ENCODE results near the gene MRPL23. TPM values are rescaled to one million over a fixed set of nuclear protein-coding genes. Genes with fewer than 3 reads are reported as not detected.
A peak's percentile ranks its signal among the peaks of the same experiment; 100 is the strongest.

The MRPL23 gene
- total RNA-seq, 1 donor from 2014 or later, result 94.5 TPM

GRCh38 chr11:1932681-1933080 lies 14.5 kb upstream of the MRPL23 start:
- no peak for DNase-seq (ENCODE audit: low read depth in 2 of 2)

GRCh38 chr11:1933416-1934334 lies 13.5 kb upstream of the MRPL23 start:
- no peak for DNase-seq (ENCODE audit: low read depth in 2 of 2)

GRCh38 chr11:1934335-1935155 lies 12.6 kb upstream of the MRPL23 start:
- no peak for DNase-seq (ENCODE audit: low read depth in 2 of 2)

- no peak for DNase-seq (ENCODE audit: low read depth in 2 of 2)
Measured at GRCh38 chr11:1935156-1936071, 11.7 kb upstream of the MRPL23 start.

GRCh38 chr11:1936072-1936780 lies 10.9 kb upstream of the MRPL23 start:
- DNase-seq (ENCODE audit: low read depth in 2 of 2), result no peak

GRCh38 chr11:1936781-1937615 lies 10.1 kb upstream of the MRPL23 start:
- DNase-seq (ENCODE audit: low read depth in 2 of 2), result no peak

GRCh38 chr11:1937616-1938342 lies 9.4 kb upstream of the MRPL23 start:
- DNase-seq (ENCODE audit: low read depth in 2 of 2), result no peak

GRCh38 chr11:1938343-1939005 lies 8.7 kb upstream of the MRPL23 start:
- DNase-seq (ENCODE audit: low read depth in 2 of 2), result no peak

- no peak for DNase-seq (ENCODE audit: low read depth in 2 of 2)
Measured at GRCh38 chr11:1939006-1939625, 8.0 kb upstream of the MRPL23 start.

GRCh38 chr11:1939788-1940187 lies 7.3 kb upstream of the MRPL23 start:
- peak; percentile 6 to 92 for DNase-seq (ENCODE audit: low read depth in 2 of 2)

- no peak for DNase-seq (ENCODE audit: low read depth in 2 of 2)
Measured at GRCh38 chr11:1942558-1943260, 4.4 kb upstream of the MRPL23 start.

- peak in 1 of 2 donors; percentile 21 for DNase-seq (ENCODE audit: low read depth in 2 of 2)
Measured at GRCh38 chr11:1943576-1943975, 3.6 kb upstream of the MRPL23 start.

- peak in 1 of 2 donors; percentile 75 for DNase-seq (ENCODE audit: low read depth in 2 of 2)
Measured at GRCh38 chr11:1943977-1944376, 3.2 kb upstream of the MRPL23 start.

GRCh38 chr11:1947592-1948237 lies 583 bp downstream of the MRPL23 start:
- no peak for DNase-seq (ENCODE audit: low read depth in 2 of 2)

GRCh38 chr11:1948389-1948788 lies 1.3 kb downstream of the MRPL23 start:
- no peak for DNase-seq (ENCODE audit: low read depth in 2 of 2)

GRCh38 chr11:1949302-1949701 lies 2.2 kb downstream of the MRPL23 start:
- no peak for DNase-seq (ENCODE audit: low read depth in 2 of 2)

- no peak for DNase-seq (ENCODE audit: low read depth in 2 of 2)
Measured at GRCh38 chr11:1949922-1950321, 2.8 kb downstream of the MRPL23 start.
